HCT116 (cell line): ENCODE measurements around the gene FCHO1. TPM values are rescaled to one million over a fixed set of nuclear protein-coding genes. Genes with fewer than 3 reads are reported as not detected.

Source experiments
- ATAC-seq: fragments of 200-7000 bp; cut with Tn5 transposase; 2 replicates; pipeline ENCODE4 v1.9.1; 2020; ENCODE audit warnings: mild to moderate bottlenecking, moderate library complexity
- BruUV-seq: library from RNA; stranded (reverse); fragments of 400-500 nt; replicated peaks from 2 replicates; lab custom pipeline; 2021; lab: Mats Ljungman, UMichigan
- CTCF ChIA-PET: fragments of 300-600 bp; sonication (Branson Sonifier 250); formaldehyde crosslinking; loops from one replicate; lab custom pipeline; 2021; ENCODE audit warnings: antibody characterized with exemption; lab: Charles Lee
- POLR2A ChIA-PET: fragments of 300-600, 350-600 bp; sonication (Branson Sonifier 250); formaldehyde crosslinking; loops from one replicate; lab custom pipeline; 2021; ENCODE audit warnings: antibody characterized with exemption; lab: Charles Lee
- RAD21 ChIA-PET, 2 experiments: fragments of 300-600 bp; sonication (Branson Sonifier 250); formaldehyde crosslinking; loops; one replicate each; lab custom pipeline; 2023; ENCODE audit warnings: low total read pairs in 2 of 2; ENCODE audit not compliant: uncharacterized antibody in 2 of 2, unreplicated experiment in 2 of 2, low non-redundant PET in 1 of 2; lab: Charles Lee
- DNase-seq: peaks from one replicate; pipeline ENCODE4 v3.0.0-alpha.2; 2010; ENCODE audit warnings: low read depth, low spot score
- H2AFZ ChIP-seq: fragments of 200-600 bp; shearing (Covaris generic), sonication (generic); 2 replicates; pipeline ENCODE4 v1.6.1; 2017; ENCODE audit warnings: low read depth, mixed run types, mixed read lengths, antibody characterized with exemption, low read length; ENCODE audit not compliant: poor library complexity, severe bottlenecking
- H3K27ac ChIP-seq: 2 replicates; pipeline ENCODE4 v1.5.1; 2012; ENCODE audit warnings: low read depth, low read length
- H3K27me3 ChIP-seq: fragments of 200-600 bp; sonication (generic); 2 replicates; pipeline ENCODE4 v1.6.1; 2016; ENCODE audit warnings: mixed run types, low read length, mixed read lengths; ENCODE audit not compliant: insufficient read depth
- H3K36me3 ChIP-seq, 2 experiments: fragments of 200-500 bp in 1 of 2; fragments of 200-600 bp in 1 of 2; sonication (Bioruptor generic) in 1 of 2; sonication (generic) in 1 of 2; 2 replicates each; pipeline versions ENCODE4 v1.5.1 to v1.6.1; 2014 to 2016; ENCODE audit warnings: low read length in 2 of 2, inconsistent platforms in 1 of 2, mixed read lengths in 1 of 2, mixed run types in 1 of 2; ENCODE audit not compliant: insufficient read depth in 2 of 2, control insufficient read depth in 1 of 2
- H3K4me1 ChIP-seq, 2 experiments: fragments of 200-600 bp in 1 of 2; sonication (generic) in 1 of 2; 2 replicates each; pipeline versions ENCODE4 v1.5.1 to v1.6.1; 2012 to 2017; ENCODE audit warnings: low read length in 2 of 2, inconsistent platforms in 1 of 2, mild to moderate bottlenecking in 1 of 2, mixed read lengths in 1 of 2, mixed run types in 1 of 2, moderate library complexity in 1 of 2; ENCODE audit not compliant: insufficient read depth in 2 of 2, control insufficient read depth in 1 of 2
- H3K4me2 ChIP-seq: fragments of 200-600 bp; sonication (generic); 2 replicates; pipeline ENCODE4 v1.6.1; 2017; ENCODE audit warnings: mixed run types, low read length, mixed read lengths
- H3K4me3 ChIP-seq, 2 experiments: fragments of 200-600 bp in 1 of 2; sonication (generic) in 1 of 2; replicated peaks in 1 of 2; 2 replicates each; pipeline ENCODE4 v1.5.1; 2011 to 2016; ENCODE audit warnings: low read length in 2 of 2, control low read depth in 1 of 2, low read depth in 1 of 2, mild to moderate bottlenecking in 1 of 2, mixed read lengths in 1 of 2, mixed run types in 1 of 2
- H3K79me2 ChIP-seq: fragments of 200-600 bp; sonication (generic); 2 replicates; pipeline ENCODE4 v1.6.1; 2017; ENCODE audit warnings: mild to moderate bottlenecking, mixed run types, low read length, moderate library complexity, mixed read lengths; ENCODE audit not compliant: insufficient read depth
- H3K9ac ChIP-seq: fragments of 200-600 bp; sonication (generic); 2 replicates; pipeline ENCODE4 v1.6.1; 2016; ENCODE audit warnings: low read length, mixed read lengths
- H3K9me2 ChIP-seq: fragments of 200-600 bp; sonication (generic), shearing (Covaris generic); 2 replicates; pipeline ENCODE4 v1.6.1; 2017; ENCODE audit warnings: mixed run types, mild to moderate bottlenecking, moderate library complexity; ENCODE audit not compliant: insufficient read depth
- H3K9me3 ChIP-seq, 2 experiments: fragments of 200-500 bp in 1 of 2; fragments of 200-600 bp in 1 of 2; sonication (Bioruptor generic) in 1 of 2; sonication (generic) in 1 of 2; 2 replicates each; pipeline ENCODE4 v1.6.1; 2014 to 2017; ENCODE audit warnings: low read length in 2 of 2, mixed read lengths in 2 of 2, inconsistent platforms in 1 of 2, low read depth in 1 of 2, mild to moderate bottlenecking in 1 of 2, mixed run types in 1 of 2, moderate library complexity in 1 of 2; ENCODE audit not compliant: control insufficient read depth in 1 of 2, insufficient read depth in 1 of 2
- H4K20me1 ChIP-seq: fragments of 200-600 bp; sonication (generic), shearing (Covaris generic); 2 replicates; pipeline ENCODE4 v1.6.1; 2017; ENCODE audit warnings: mixed run types, mild to moderate bottlenecking, moderate library complexity; ENCODE audit not compliant: insufficient read depth
- ATF3 ChIP-seq: IDR thresholded peaks from 2 replicates; pipeline ENCODE4 v1.6.1; 2012
- FOSL1 ChIP-seq: IDR thresholded peaks from 2 replicates; pipeline ENCODE4 v1.6.1; 2012; ENCODE audit warnings: low read depth
- JUND ChIP-seq: IDR thresholded peaks from 2 replicates; pipeline ENCODE4 v1.6.1; 2012
- POLR2A ChIP-seq: IDR thresholded peaks from 2 replicates; pipeline ENCODE4 v1.7.0; 2011; ENCODE audit warnings: borderline replicate concordance; ENCODE audit not compliant: insufficient read depth, insufficient read length; ENCODE audit errors: extremely low read depth
- YY1 ChIP-seq: IDR thresholded peaks from 2 replicates; pipeline ENCODE4 v1.6.1; 2011; ENCODE audit warnings: low read length, low read depth, moderate library complexity, mild to moderate bottlenecking; ENCODE audit not compliant: insufficient replicate concordance; ENCODE audit errors: extremely low read depth
- intact Hi-C: fragments of 100-400 bp; cut with micrococcal nuclease; formaldehyde crosslinking; loops from 2 replicates; pipeline ENCODE4 v1.10.0; 2022
- total RNA-seq: library from RNA; stranded (reverse); gene quantifications from one replicate; pipeline ENCODE4 v1.2.1, GENCODE V29; 2021; ENCODE audit not compliant: unreplicated experiment
- TF ChIP-seq, protein P1 (sequence below): IDR thresholded peaks from 2 replicates; pipeline ENCODE4 v1.6.1; 2011; ENCODE audit warnings: mild to moderate bottlenecking, low read length, moderate library complexity; ENCODE audit not compliant: insufficient replicate concordance; ENCODE audit errors: extremely low read depth
- TF ChIP-seq, protein P2 (sequence below): IDR thresholded peaks from 2 replicates; pipeline ENCODE4 v1.6.1; 2012; ENCODE audit warnings: low read depth
- TF ChIP-seq, protein P3 (sequence below): IDR thresholded peaks from 2 replicates; pipeline ENCODE4 v1.6.1; 2012

FCHO1 gene
- total RNA-seq, 1 experiment from 2014 or later = 28.1 TPM

DNA sequence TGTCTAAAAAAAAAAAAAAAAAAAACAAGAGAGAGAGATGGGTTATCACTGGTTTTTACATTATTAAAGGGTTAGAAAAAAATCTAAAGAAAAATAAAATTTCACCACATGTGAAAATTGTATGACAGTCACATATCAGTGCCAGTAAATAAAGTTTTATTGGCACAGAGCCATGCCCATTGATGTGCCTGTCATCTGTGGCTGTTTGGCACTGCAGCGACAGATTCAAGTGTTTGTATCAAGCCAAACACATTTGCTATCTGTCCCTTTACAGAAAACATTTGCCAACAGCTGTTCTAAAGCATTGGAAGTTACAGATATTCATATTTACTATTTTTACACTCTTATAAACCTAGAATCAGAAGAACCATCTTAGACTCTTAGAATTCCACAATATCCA lies 16.3 kb downstream of the FCHO1 start:
- Histone ChIP-seq H3K36me3 (no peaks in the 10 kb centered on the region), H3K4me2 (no peak overlapping the region), H2AFZ (no peak overlapping the region), H3K79me2 (no peaks in the 10 kb centered on the region), H4K20me1 (no peaks in the 10 kb centered on the region), H3K27me3 (no peaks in the 10 kb centered on the region), H3K9me3 (no peaks in the 10 kb centered on the region), H3K9ac (no peak overlapping the region), H3K9me2 (no peaks in the 10 kb centered on the region), H3K4me3 (no peak overlapping the region), H3K27ac (no peak overlapping the region), H3K4me1 (peaks cover 20 to 30% of the 10 kb centered on the region in 2 experiments)
- ChIA-PET RAD21 (interaction anchor here (0.7 to 1.3 kb wide), 2 partner anchors 63 to 71 kb away, joined by 3 read pairs; no protein-coding TSS in a partner anchor), POLR2A (interaction anchor here (0.7 to 1.0 kb wide), 2 partner anchors 63 to 87 kb away, joined by 3 to 4 read pairs; no protein-coding TSS in a partner anchor), CTCF (interaction anchor here (1.7 to 2.3 kb wide), 5 partner anchors 8 to 162 kb away, joined by 5 to 30 read pairs (median 13); partner anchors contain the start of gene RPL18A)
- TF ChIP-seq, protein P1, sequence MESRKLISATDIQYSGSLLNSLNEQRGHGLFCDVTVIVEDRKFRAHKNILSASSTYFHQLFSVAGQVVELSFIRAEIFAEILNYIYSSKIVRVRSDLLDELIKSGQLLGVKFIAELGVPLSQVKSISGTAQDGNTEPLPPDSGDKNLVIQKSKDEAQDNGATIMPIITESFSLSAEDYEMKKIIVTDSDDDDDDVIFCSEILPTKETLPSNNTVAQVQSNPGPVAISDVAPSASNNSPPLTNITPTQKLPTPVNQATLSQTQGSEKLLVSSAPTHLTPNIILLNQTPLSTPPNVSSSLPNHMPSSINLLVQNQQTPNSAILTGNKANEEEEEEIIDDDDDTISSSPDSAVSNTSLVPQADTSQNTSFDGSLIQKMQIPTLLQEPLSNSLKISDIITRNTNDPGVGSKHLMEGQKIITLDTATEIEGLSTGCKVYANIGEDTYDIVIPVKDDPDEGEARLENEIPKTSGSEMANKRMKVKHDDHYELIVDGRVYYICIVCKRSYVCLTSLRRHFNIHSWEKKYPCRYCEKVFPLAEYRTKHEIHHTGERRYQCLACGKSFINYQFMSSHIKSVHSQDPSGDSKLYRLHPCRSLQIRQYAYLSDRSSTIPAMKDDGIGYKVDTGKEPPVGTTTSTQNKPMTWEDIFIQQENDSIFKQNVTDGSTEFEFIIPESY = no peak
- no peak for TF ChIP-seq ATF3
- no peak for TF ChIP-seq POLR2A
- BruUV-seq = no TSS peak
- DNase-seq (no peak), ATAC-seq (no peak)
- intact Hi-C loops = loop anchor here (5.0 kb wide), 4 partner anchors 50 to 325 kb away; partner anchors contain the start of gene MAP1S

DNA sequence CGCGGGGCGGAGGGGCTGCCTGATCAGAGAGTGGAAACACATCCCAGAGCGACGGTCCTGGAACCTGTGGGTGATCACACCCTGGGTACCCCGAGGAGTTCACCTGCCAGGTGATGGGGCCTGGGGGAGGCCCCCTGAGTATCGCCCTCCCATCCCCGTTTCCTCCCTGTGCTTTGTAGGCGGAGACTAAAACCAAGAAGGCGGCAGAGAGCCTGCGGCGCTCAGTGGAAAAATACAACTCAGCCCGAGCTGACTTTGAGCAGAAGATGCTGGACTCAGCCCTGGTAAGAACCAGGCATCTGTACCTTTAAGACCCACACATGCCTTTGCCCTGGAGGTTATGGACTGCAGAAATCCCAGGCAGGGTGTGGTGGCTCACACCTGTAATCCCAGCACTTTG lies 19.3 kb downstream of the FCHO1 start:
- Histone ChIP-seq H3K27me3 (no peaks in the 10 kb centered on the region), H4K20me1 (no peaks in the 10 kb centered on the region), H3K9ac (no peak overlapping the region), H3K27ac (no peak overlapping the region), H3K9me3 (no peaks in the 10 kb centered on the region), H3K36me3 (no peaks in the 10 kb centered on the region), H3K4me3 (no peak overlapping the region), H3K79me2 (no peaks in the 10 kb centered on the region), H3K4me2 (no peak overlapping the region), H3K4me1 (peaks cover 15 to 23% of the 10 kb centered on the region in 2 experiments), H3K9me2 (no peaks in the 10 kb centered on the region), H2AFZ (no peak overlapping the region)
- no peak for ATAC-seq
- POLR2A ChIA-PET = no interaction called here
- CTCF ChIA-PET = no interaction called here
- DNase-seq = no peak
- intact Hi-C loops = no loop called here
- RAD21 ChIA-PET = no interaction called here
- BruUV-seq = no TSS peak
- TF ChIP-seq JUND (no peak), YY1 (no peak), FOSL1 (no peak), POLR2A (no peak)
- TF ChIP-seq, protein P1 = no peak
- TF ChIP-seq, protein P2, sequence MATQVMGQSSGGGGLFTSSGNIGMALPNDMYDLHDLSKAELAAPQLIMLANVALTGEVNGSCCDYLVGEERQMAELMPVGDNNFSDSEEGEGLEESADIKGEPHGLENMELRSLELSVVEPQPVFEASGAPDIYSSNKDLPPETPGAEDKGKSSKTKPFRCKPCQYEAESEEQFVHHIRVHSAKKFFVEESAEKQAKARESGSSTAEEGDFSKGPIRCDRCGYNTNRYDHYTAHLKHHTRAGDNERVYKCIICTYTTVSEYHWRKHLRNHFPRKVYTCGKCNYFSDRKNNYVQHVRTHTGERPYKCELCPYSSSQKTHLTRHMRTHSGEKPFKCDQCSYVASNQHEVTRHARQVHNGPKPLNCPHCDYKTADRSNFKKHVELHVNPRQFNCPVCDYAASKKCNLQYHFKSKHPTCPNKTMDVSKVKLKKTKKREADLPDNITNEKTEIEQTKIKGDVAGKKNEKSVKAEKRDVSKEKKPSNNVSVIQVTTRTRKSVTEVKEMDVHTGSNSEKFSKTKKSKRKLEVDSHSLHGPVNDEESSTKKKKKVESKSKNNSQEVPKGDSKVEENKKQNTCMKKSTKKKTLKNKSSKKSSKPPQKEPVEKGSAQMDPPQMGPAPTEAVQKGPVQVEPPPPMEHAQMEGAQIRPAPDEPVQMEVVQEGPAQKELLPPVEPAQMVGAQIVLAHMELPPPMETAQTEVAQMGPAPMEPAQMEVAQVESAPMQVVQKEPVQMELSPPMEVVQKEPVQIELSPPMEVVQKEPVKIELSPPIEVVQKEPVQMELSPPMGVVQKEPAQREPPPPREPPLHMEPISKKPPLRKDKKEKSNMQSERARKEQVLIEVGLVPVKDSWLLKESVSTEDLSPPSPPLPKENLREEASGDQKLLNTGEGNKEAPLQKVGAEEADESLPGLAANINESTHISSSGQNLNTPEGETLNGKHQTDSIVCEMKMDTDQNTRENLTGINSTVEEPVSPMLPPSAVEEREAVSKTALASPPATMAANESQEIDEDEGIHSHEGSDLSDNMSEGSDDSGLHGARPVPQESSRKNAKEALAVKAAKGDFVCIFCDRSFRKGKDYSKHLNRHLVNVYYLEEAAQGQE = no peak
- TF ChIP-seq, protein P3, sequence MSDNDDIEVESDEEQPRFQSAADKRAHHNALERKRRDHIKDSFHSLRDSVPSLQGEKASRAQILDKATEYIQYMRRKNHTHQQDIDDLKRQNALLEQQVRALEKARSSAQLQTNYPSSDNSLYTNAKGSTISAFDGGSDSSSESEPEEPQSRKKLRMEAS = no peak
